SW 1271 (cell line): ENCODE measurements around the gene SYTL3.
"Not testable (repeated sequence)": the region's sequence is repeated elsewhere in the genome, so short reads cannot be mapped to it uniquely, and the experiment has no call there.

Experiments used
- DNase-seq, 2 experiments: peaks; one replicate each; lab custom pipeline; 2025; lab: John Stamatoyannopoulos, UW

Gene SYTL3

DNA sequence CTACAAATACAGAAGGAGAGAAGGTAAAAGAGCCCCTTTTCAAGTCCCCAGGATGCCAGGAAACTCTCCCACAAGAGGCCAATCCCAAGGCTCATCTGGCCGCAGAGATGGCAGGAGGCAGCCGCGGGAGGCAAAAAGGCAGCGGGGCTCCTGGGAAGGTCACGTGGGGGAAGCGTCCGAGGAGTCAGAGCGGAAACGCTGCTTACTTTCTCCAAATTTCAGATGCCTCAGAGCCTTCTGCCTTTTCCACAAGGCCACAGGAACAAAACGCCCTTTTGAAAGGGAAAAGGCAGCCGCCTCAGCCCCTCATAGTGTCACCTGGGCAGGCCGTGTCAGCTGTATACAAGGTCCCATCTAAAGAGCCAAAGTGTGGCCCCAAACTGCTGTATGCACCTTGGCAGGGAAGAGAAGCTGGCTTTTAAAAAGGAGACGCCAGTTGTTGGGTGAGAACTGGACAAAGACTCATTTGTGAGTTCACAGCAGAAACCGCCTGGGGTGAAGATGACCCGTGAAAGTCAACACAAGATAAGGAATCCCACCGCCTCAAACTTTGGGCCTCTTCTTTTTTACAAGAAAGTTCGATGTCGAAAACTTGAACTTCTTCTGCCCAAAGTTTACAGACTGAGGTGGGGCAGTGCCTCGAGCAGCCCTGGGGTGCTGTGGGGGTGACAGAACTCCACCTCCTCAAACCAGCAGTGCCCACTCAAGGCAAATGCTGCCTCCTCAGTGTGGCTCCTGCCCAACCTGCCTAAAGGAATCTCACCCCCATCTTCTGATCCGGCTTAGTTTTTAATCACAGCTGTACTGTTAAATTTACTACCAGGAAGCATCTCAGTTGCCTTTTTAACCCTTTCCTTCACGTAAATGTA is 124.0 kb downstream of the SYTL3 start:
- no peak for DNase-seq

- DNase-seq, result no peak
Measured at GRCh38 chr6:158774717-158775449, 125.0 kb downstream of the SYTL3 start.

- no peak for DNase-seq
Measured at GRCh38 chr6:158775832-158776231, 126.0 kb downstream of the SYTL3 start.

GRCh38 chr6:158776737-158777136 is 126.9 kb downstream of the SYTL3 start:
- no peak for DNase-seq

DNA sequence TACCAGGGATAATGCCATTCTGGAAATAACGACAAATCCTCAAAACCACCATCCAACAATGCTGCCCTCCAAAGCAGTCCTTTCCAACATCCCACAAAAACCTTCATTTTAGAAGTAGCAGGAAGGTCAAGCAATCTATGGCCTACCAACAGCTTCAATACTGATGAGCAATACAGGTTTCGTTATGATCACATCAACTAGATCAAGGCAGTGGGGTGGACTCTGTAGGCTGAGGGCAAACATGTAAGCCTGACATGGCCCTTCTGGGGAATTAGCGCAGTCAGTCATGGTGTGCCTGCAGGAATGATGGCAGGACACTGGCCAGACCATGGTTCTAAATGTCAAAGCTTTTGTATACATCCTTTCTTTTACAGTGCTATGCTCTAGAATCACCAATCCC is 127.7 kb downstream of the SYTL3 start:
- DNase-seq, result no peak

GRCh38 chr6:158778005-158778527 is 128.2 kb downstream of the SYTL3 start:
- no peak for DNase-seq

GRCh38 chr6:158780246-158780884 is 130.5 kb downstream of the SYTL3 start:
- no peak for DNase-seq

GRCh38 chr6:158780988-158781691 is 131.3 kb downstream of the SYTL3 start:
- DNase-seq, result no peak

- DNase-seq, result no peak
Measured at GRCh38 chr6:158781692-158782373, 132.0 kb downstream of the SYTL3 start.

GRCh38 chr6:158782432-158783166 is 132.7 kb downstream of the SYTL3 start:
- no peak for DNase-seq

DNA sequence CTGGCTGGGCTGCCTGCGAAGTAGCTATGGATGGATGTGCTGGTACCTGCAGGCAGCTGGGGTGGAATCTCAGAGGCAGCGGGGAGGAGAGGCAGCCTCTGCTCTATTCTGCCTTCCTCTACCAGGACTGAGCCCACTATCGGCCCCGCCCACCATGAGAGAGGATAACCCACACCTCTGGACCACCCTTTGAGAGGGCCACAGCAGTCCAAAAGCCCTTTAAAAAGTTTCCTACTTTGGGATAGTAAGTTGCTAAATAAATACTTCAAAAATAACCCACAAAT is 133.3 kb downstream of the SYTL3 start:
- no peak for DNase-seq

- DNase-seq, result no peak
Measured at GRCh38 chr6:158783851-158784250, 134.0 kb downstream of the SYTL3 start.

DNA sequence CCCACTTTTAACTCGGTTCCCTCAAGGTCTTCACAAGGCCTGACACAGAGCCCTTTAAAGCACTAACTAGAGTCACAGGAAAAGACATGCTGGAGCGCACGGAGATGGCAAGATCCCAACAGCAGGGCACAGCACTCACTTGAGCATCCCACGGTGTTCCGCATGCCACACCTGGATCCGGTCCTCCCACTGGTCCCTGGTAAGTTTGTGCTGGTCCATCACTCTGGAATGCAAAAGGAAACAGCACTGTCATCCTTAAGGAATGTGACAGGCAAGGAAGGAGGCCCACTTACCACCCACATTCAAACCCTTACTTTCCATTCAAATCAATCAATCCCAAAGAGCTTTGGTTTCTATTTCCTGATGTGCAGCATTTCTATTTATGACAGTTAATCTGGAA is 134.7 kb downstream of the SYTL3 start:
- peak; percentile 21 to 66 for DNase-seq

DNA sequence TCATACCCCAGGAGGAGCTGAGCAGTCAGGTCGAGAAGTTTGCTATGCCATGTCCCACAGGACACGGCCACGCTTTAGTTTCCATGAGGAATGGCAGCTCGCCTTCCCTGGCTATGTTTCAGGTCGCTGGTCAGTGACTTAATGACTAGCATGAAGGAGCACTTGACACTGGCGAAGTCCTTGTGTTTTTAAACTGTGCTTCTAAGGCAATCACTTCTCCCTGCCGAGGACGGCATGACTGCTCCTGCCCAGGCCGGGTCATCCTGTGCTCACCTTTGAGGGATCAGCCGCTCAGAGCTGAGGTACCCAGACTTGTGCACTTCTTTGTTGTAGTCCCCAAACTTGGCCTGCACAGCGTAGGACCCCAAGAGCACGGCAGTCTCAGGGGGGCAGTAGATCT is 135.2 kb downstream of the SYTL3 start:
- no peak for DNase-seq

DNA sequence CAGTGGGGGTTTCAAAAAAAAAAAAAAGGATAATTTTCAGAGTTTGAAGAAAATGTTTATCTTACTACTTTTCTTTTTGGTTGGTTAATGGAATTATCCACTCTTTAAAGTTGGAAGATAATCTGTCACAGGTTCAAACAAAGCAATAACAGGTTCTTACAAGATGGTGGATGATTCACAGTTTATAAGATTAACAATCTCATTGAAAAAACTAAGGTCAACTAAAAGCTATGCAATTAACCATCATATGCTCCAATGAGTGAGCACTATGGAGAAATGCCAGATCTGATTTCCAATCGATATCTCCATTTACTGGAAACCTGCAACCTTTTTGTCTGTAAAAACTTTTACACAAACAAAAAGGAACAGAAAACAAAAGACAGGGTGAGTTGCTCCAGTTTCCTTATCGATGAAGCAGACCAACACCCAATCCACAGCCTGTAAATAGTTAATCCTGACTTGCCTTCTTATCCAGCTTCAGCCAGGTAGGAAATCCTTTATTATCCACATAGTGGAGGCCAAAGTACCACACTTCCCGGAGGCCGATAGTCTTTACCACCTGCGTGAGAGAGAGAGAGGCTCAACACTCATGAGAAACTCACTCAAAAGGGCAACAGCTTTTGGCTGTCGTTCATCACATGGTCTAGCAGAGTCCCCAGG is 136.9 kb downstream of the SYTL3 start:
- no peak for DNase-seq

- no peak for DNase-seq
Measured at GRCh38 chr6:158787395-158787794, 137.5 kb downstream of the SYTL3 start.

DNA sequence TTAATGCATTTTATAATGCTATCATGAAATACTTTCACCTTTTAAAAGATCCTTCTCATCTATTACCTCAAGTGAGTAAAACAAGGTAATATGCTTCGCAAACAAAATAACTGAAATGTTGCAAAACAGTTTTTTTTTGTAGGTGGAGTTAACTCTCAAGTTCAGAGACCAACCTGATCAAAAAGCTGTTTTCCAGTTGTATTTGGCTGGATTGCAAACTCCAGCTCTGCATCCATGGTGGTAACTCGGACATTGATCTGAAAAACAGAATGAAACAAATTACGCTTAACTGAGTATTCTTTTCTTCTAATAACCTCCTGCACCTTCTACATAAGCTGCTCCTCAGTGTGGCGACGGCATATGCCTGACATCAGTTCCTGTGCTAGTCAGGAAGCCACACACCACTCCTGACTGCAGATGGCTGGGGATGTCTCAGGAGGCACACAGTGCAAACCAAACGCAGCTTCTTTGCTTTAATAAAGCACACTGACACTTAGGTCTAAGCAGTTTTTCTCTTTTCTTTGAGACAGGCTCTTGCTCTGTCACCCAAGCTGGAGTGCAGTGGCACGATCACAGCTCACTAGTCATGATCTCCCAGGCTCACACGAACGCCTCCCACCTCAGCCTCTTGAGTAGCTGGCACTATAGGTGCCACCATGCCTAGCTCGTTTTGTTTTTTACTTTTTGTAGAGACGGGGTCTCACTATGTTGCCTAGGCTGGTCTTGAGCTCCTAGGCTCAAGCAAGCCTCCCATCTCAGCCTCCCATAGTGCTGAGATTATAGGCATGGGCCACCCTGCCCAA is 139.5 kb downstream of the SYTL3 start:
- DNase-seq, result no peak

DNA sequence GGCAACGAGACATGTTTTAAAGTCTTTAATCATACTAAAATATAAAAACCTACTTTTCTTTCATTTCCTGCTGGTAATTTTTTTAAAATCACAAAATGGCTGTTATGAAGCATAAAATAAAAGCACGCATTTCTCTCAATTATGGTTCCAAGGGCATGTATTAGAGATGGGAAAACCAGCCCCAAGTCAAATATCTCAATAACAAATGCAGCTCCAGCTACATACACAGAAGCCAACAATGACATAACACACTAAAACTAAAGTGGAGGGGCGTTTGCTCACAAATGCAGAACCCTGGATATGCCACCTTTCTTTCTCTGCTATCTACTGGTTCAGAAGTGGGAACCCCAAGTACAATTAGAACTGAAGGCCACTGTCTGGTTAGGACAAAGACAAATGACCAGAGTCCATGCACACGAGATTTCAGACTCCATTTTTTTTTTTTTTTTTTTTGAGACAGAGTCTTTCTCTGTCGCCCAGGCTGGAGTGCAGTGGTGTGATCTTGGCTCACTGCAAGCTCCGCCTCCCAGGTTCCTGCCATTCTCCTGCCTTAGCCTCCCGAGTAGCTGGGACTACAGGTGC is 141.5 kb downstream of the SYTL3 start:
- no peak for DNase-seq

DNA sequence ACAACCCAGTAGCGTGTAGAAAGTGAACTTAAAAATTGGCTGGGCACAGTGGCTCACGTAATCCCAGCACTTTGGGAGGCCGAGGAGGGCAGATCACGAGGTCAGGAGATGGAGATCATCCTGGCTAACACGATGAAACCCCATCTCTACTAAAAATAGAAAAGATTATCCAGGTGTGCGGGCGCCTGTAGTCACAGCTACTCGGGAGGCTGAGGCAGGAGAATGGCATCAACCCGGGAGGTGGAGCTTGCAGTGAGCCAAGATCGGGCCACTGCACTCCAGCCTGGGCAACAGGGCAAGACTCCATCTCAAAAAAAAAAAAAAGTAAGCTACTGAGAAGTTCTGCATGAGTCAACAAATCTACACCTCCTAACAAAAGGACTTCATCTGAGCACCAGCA is 142.7 kb downstream of the SYTL3 start:
- not testable (repeated sequence) for DNase-seq
